IgD-negative memory B cell (primary cell): Measurements from ENCODE around the gene SERPINA3. TPM values are rescaled to one million over a fixed set of nuclear protein-coding genes. Genes with fewer than 3 reads are reported as not detected.

Experiments used
- H3K27ac Mint-ChIP-seq, 3 donors: one replicate each; pipeline ENCODE4 v1.8.0; 2020 to 2022; ENCODE audit warnings: mild to moderate bottlenecking in 3 of 3, mixed read lengths in 3 of 3, moderate library complexity in 1 of 3
- H3K27me3 Mint-ChIP-seq: one replicate; pipeline ENCODE4 v1.8.0; 2021; ENCODE audit warnings: mixed read lengths
- H3K36me3 Mint-ChIP-seq: one replicate; pipeline ENCODE4 v1.8.0; 2020; ENCODE audit warnings: mild to moderate bottlenecking, mixed read lengths
- H3K4me1 Mint-ChIP-seq, 3 donors: one replicate each; pipeline ENCODE4 v1.8.0; 2020 to 2022; ENCODE audit warnings: mixed read lengths in 3 of 3, mild to moderate bottlenecking in 1 of 3
- H3K4me3 Mint-ChIP-seq, 4 donors: one replicate each; pipeline ENCODE4 v1.8.0; 2020 to 2022; ENCODE audit warnings: mild to moderate bottlenecking in 4 of 4, mixed read lengths in 4 of 4, moderate library complexity in 3 of 4
- H3K9me3 Mint-ChIP-seq, 3 donors: one replicate each; pipeline ENCODE4 v1.8.0; 2020 to 2021; ENCODE audit warnings: mixed read lengths in 3 of 3, mild to moderate bottlenecking in 1 of 3
- polyA plus RNA-seq: library from polyadenylated mRNA; unstranded; fragments of 300-500 nt; fragmentation: Illumina TruSeq; gene quantifications from one replicate; pipeline ENCODE4 v1.2.3, GENCODE V29; 2021

The SERPINA3 gene
- polyA plus RNA-seq, 1 donor from 2014 or later: not detected

DNA sequence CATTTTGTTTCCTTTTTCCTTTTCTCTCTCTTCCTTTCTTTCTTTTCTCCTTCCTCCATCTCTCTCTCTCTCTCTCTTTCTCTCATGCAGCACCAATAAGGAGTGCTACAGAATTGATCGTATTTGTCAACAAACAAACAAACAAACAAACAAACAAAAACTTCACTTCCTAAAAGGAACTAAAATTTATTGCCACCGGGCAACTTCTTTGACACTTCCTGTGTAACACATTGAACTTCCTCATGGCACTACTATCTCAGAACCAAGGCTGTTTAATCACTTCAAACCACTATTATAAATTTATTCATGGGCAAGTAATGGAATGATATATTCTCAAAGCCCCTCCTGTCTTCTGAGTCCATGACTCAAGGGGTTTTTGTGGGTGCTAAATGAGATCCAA is 51.3 kb downstream of the SERPINA3 start:
- peaks cover 1% of the 10 kb centered on the region for H3K36me3 Mint-ChIP-seq
- no peak overlapping the region for H3K27ac Mint-ChIP-seq
- H3K4me1 Mint-ChIP-seq: peaks cover 0 to 1% (median 0%) of the 10 kb centered on the region in 3 donors
- no peak overlapping the region for H3K4me3 Mint-ChIP-seq
- H3K27me3 Mint-ChIP-seq: peaks cover 2% of the 10 kb centered on the region
- peaks cover 0 to 4% (median 3%) of the 10 kb centered on the region in 3 donors for H3K9me3 Mint-ChIP-seq

DNA sequence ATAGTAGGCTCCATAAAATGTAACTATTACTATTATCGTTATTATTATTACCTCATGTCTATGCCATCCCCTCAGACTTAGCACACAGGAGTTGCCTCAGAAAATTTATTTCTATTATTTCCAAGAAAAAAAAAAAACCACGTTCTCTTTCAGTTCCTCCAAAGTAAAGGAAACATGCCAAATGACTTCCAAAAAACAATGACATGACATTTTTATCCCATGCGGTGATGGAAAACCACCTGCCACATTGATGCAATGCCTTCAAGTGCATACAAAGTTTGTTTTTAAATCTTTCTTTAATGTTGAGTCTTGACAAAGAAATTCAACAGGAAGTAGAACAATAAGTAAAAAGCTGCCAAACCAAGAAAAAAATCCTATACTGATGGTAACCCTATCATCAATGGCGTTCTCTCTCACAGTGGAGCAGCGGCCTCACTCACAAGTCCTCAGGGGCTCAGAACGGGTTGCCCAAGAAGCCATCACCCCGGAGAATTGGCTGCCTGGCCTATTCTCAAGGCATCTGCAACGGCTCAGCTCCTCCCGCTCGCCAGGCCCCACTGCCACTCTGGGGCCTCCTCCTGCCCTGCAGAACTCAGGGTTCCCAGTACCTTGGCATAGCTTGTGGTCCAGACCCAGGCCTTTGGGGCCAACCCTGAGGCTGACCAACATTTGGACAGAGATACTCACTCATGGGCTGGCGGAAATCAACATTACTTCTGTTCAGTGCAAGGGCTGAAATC is 51.9 kb downstream of the SERPINA3 start:
- Mint-ChIP-seq H3K36me3 (peaks cover 1% of the 10 kb centered on the region), H3K4me1 (peaks cover 0 to 1% (median 0%) of the 10 kb centered on the region in 3 donors), H3K27me3 (peaks cover 2% of the 10 kb centered on the region), H3K9me3 (peaks cover 0 to 4% (median 3%) of the 10 kb centered on the region in 3 donors), H3K4me3 (no peak overlapping the region), H3K27ac (no peak overlapping the region)

DNA sequence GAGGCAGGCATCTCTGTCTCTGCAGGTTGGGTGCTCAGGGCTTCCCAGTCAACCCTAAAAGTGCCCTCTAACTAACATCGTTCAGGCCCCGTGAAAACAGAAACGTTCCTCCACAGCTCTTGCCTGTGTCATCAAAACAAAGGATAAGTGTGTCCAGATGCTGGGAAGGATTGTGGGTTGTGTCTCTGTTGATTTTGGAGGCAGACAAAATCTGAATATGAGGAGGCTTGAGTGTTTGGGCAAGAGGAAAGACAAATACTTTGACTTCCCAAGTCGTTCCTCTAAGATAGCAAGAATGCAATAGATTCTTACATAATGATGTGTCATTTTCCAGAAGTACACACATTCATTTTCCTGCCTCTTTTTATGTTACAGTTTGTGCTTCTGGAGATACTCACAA is 52.9 kb downstream of the SERPINA3 start:
- peaks cover 1% of the 10 kb centered on the region for H3K36me3 Mint-ChIP-seq

DNA sequence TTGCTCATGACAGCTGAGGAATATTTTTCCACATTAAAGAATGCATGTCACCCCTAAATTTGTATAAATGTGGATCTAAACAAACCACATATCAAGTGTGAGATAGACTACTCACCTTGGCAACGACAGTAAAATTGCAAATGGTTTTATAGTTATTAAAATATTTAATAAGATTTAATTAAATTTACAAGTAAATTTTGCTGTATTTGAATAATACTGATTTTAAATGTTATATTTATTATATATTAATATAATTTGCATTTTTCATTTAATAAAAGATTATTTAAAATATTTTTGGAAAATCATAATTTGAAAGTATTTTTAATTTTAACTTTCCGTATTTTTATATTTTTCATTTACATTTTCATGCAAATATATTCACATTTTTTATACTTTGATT is 53.4 kb downstream of the SERPINA3 start:
- Mint-ChIP-seq H3K4me1 (peaks cover 0 to 1% (median 0%) of the 10 kb centered on the region in 3 donors), H3K27ac (no peak overlapping the region), H3K36me3 (peaks cover 1% of the 10 kb centered on the region), H3K27me3 (peaks cover 2% of the 10 kb centered on the region), H3K4me3 (no peak overlapping the region), H3K9me3 (peaks cover 0 to 4% (median 3%) of the 10 kb centered on the region in 3 donors)

More for the DNA sequence above, 52.9 kb downstream of the SERPINA3 start:
- H3K9me3 Mint-ChIP-seq: peaks cover 0 to 4% (median 3%) of the 10 kb centered on the region in 3 donors
- H3K4me1 Mint-ChIP-seq: peaks cover 0 to 1% (median 0%) of the 10 kb centered on the region in 3 donors
- peaks cover 2% of the 10 kb centered on the region for H3K27me3 Mint-ChIP-seq
- H3K27ac Mint-ChIP-seq: no peak overlapping the region
- no peak overlapping the region for H3K4me3 Mint-ChIP-seq

DNA sequence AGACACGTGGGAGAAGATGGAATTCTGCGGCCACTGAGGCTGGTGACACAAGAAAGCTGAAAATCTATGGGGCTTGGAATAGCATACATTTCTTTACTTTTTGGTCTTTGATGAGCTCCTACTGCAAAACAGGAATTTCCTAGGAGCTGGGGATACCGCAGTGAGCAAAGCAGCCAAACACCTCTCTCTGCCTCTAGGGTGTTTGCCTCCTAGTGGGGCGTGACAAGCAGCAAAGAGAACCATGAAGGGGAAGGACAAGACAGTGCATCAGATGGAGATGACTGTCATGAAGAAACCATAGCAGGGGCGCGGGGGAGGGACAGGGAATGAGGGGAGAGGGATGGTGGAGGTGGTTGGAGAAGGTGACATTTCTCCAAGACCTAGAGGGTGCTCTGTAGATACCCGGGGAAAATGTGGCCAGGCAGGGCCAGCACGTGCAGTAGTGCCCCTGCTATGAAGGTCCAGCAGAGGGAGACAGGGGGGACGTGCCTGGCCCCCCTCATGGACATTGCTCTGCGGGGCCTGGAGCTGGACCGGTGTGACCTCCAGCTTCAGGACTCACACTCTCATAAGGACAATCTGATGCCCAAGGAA is 58.6 kb downstream of the SERPINA3 start:
- H3K36me3 Mint-ChIP-seq: no peaks in the 10 kb centered on the region
- H3K27ac Mint-ChIP-seq: no peak overlapping the region
- H3K27me3 Mint-ChIP-seq: peaks cover 2% of the 10 kb centered on the region
- H3K9me3 Mint-ChIP-seq: no peaks in the 10 kb centered on the region
- H3K4me3 Mint-ChIP-seq: no peak overlapping the region
- no peaks in the 10 kb centered on the region for H3K4me1 Mint-ChIP-seq

DNA sequence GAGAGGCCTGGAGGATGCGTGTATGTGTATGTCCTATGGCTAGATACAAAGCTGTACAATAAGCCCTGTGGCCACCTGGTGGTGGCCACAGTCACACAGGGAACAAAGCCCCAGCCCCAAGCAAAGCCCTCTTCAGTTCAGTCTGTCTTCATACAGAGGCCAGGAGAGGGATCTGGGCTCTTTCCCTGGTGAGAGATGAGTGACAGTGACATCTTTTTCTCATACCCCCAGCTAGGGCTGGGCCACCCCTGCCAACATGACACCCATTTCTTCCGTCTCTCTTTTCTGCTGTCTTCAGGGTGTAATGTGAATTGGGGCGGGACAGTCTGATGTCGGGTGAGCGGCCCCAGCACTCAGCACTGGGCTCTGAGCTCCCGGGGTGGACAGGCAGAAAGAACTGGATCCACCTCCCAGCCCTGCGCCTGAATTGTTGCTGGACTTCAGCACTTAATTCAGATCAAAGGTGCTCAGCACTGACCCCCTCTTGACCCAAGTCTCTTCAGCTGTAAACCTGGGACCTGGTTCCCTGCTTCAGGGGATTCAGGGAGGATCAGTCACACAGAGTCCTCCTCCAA is 59.8 kb downstream of the SERPINA3 start:
- Mint-ChIP-seq H3K4me1 (no peaks in the 10 kb centered on the region), H3K9me3 (no peaks in the 10 kb centered on the region), H3K36me3 (no peaks in the 10 kb centered on the region), H3K27me3 (peaks cover 7% of the 10 kb centered on the region), H3K4me3 (no peak overlapping the region), H3K27ac (no peak overlapping the region)

- Mint-ChIP-seq H3K36me3 (no peaks in the 10 kb centered on the region), H3K9me3 (no peaks in the 10 kb centered on the region), H3K27me3 (peaks cover 6% of the 10 kb centered on the region), H3K27ac (no peak overlapping the region), H3K4me1 (no peaks in the 10 kb centered on the region), H3K4me3 (no peak overlapping the region)
Observed at GRCh38 chr14:94673071-94673470, 60.9 kb downstream of the SERPINA3 start.

Other genes with a start within 250 kb of the SERPINA3 start
- not detected for gene SERPINA2, start 245.7 kb upstream of the SERPINA3 start, polyA plus RNA-seq
- 1.4 TPM for gene SERPINA1, start 223.8 kb upstream of the SERPINA3 start, polyA plus RNA-seq
- gene SERPINA11, start 159.6 kb upstream of the SERPINA3 start, polyA plus RNA-seq: not detected
- 0.63 TPM for gene SERPINA9, start 136.2 kb upstream of the SERPINA3 start, polyA plus RNA-seq
- not detected for gene SERPINA12, start 102.9 kb upstream of the SERPINA3 start, polyA plus RNA-seq
- not detected for gene SERPINA4, start 50.9 kb upstream of the SERPINA3 start, polyA plus RNA-seq
- not detected for gene SERPINA5, start 31.0 kb upstream of the SERPINA3 start, polyA plus RNA-seq
- gene GSC, start 157.7 kb downstream of the SERPINA3 start, polyA plus RNA-seq: not detected